NAMALWA (cell line): ENCODE results near the gene ADAMTS12.

ENCODE experiments used
- DNase-seq: peaks from one replicate; pipeline ENCODE4 v3.0.0-alpha.2; 2015; ENCODE audit warnings: low spot score

Gene ADAMTS12

DNA sequence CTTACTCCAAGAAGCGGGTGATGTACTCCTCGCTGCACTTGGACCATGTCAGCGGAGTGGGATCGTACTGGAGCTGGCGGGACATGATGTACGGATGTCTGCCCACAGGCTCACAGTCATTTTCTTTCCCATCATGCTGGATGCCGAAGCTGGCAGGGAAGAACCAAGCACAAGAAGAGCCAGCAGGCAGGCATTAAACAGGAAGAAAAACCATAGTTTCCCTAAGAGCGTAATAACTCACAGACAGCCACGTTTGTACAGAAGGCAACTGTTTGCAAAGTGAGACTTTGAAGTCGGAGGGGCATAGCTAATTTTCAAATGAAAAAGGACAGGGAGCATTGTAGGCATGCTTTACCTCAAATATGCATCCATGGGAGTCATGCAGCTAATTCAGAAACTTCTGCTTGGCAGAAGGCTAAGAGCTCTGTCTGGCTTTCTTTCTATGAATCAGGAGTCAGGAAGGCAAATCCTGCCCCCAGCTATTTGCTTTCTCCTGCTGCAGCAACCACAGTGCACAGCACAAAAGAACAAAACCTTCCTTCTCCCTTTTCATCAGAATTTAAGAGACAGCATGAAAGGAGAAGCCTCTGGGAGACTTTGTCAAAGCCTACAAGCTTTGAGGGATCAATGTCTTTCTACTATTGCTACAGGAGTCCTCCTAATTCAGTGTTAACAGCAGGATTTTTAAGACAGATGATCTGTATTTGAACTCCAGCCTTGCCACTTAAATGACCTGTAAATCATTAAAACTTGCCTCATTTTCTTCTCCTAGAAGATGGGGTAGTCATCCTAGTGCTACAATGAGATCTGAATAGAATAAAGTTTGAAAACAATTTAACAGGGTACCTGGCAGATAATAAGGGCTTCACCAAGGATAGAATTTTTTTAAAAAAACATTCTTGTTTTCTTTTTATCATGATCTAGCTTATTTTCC, 242.0 kb downstream of the ADAMTS12 start:
- DNase-seq, result no peak

GRCh38 chr5:33641744-33642505, 249.9 kb downstream of the ADAMTS12 start:
- DNase-seq, result no peak

GRCh38 chr5:33639474-33639873, 252.3 kb downstream of the ADAMTS12 start:
- no peak for DNase-seq

GRCh38 chr5:33637011-33637410, 254.8 kb downstream of the ADAMTS12 start:
- DNase-seq, result no peak

DNA sequence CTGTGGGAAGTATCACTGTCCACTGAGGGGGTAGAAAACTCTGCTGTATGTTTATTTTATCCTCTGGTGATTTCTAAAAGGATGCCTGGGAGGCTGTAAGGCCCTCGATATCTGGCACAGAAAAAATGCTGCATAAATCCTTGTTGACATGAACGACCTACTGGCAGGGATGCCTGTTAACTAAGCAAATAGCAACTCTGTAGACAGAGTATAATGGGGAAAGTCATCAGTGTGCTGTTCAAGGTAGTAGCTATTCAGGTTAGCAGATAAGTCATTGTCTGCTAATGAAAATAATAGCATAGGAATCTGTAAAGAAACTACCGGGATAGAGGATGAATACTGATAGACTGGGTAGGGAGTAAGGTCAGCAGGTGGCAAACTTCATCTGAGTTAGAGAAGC, 256.2 kb downstream of the ADAMTS12 start:
- no peak for DNase-seq

GRCh38 chr5:33633699-33634098, 258.1 kb downstream of the ADAMTS12 start:
- DNase-seq, result no peak

- no peak for DNase-seq
Measured at GRCh38 chr5:33631786-33632185, 260.0 kb downstream of the ADAMTS12 start.

DNA sequence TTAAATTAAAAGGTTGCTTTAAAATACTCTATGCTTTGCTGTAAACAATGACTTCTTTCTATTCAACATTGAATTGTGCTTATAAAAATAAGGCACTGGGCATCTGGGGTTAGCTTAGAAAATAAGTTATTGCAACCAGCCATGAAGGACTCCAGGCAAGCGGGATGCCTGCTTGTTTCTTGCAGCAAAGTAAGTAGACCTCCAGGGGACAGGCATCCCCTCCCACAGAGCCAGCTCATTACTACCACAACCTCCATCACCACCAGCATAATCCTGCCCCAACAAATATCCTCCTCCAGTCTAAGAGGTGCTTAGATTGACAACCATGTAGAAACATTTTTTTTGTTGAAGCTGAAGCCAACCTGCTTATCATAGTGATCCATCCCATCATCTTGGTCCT, 260.7 kb downstream of the ADAMTS12 start:
- no peak for DNase-seq

DNA sequence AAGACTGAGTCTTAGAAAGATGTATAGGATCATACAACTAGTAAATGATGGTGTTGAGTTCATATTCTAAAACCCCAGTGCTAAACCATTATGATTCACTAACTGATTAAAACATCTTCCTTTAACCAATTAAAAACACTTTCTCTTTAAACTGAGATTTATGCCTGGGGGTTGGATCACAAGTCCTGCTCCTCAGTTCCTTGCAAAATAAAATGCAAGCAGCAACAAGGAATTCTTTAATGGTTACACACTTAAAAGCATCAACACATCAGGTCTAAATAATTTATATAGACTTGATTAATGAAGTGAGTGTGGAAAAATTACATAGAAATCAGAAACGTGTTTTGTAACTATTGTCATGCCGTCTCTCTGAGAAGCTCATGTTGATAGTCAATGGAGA, 261.8 kb downstream of the ADAMTS12 start:
- no peak for DNase-seq

DNA sequence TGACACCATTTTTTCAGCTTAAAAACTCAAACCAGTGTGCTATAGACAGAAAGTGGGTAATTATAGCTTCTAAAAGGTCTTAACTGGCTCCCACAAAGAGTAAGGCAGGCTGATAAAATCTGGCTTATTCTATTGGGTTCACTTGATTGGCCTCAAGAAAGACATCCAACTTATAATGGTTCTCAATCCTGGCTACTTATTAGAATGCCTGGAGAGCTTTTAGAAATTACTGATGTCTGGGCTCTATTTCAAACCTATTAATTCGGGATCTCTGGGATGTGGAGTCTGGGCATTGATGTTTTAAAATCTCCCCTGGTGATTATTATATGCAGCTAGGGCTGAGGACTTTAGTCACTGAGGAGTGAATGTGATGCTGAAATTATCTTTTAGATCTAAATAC, 263.0 kb downstream of the ADAMTS12 start:
- DNase-seq, result no peak

- DNase-seq, result no peak
Measured at GRCh38 chr5:33621514-33621913, 270.3 kb downstream of the ADAMTS12 start.

- no peak for DNase-seq
Measured at GRCh38 chr5:33614039-33614438, 277.8 kb downstream of the ADAMTS12 start.

- DNase-seq, result no peak
Measured at GRCh38 chr5:33612386-33612785, 279.4 kb downstream of the ADAMTS12 start.

DNA sequence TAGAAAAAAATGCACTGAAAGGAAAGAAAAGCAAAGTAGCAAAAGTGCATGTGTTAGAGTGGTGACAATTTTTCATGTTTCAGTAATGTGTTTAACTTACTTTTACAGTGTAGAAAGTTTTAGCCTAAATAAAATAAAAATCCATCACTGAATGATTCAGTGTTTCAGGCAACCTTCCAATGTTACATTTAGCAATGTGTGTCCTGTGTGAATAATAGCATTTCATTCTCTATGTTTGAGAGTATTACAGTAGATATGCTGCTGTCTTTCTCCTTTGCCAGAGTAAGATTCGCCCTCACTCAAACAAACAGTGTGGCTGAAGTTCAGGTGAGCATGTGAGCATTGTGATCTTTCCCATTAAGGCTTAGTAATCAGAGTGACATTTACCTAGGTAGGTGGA, 279.9 kb downstream of the ADAMTS12 start:
- DNase-seq, result no peak

DNA sequence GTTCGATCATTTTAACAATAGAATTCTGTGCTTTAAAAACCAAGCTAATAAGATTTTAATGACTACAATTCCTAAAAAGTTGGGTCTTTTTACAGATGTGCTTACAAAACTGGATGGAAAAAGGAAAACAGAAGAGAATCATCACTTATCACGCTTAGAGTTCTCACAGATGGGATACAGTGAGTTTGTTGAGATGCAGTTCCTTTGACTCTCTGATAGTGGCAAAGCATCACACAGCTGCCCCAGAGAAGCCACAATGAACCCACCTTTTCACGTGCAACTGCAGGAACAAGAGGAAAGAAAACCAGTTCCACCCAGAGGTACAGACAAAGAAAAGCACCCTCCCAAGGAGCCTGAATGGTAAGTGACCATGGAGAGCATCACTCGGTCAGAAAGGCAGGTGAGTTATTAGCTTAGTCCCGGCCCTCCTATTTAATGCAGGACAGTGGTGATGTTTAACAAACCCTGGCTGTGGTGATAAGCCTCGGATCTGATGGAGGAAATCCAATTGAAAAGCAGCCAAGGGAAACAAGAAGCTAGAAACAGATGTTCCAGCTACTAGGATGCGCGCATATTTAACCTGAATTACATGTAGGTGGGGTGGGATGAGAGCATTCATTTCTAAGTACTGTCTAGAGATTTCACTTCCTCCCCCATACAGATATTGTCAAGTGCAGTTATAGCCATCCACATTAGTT, 283.3 kb downstream of the ADAMTS12 start:
- no peak for DNase-seq

- no peak for DNase-seq
Measured at GRCh38 chr5:33604503-33604902, 287.3 kb downstream of the ADAMTS12 start.

DNA sequence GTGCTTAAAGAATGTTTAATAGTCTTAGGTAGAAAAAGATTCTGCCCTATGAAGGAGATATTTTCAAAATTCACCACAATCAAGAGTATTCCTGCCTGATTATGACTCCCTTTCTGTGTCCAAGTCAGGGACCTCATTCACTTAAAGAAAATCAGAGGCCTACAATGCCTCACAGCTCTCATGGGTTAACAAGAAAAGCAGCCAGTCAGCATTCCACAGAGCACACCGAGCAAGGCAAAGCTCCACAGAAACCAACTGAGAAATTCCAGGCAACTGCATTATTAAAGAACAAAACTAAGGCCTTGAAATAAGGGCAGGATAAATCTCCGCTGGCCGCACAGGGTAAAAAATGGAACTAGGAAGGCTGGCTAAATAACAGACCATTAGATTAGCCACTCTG, 289.9 kb downstream of the ADAMTS12 start:
- no peak for DNase-seq

DNA sequence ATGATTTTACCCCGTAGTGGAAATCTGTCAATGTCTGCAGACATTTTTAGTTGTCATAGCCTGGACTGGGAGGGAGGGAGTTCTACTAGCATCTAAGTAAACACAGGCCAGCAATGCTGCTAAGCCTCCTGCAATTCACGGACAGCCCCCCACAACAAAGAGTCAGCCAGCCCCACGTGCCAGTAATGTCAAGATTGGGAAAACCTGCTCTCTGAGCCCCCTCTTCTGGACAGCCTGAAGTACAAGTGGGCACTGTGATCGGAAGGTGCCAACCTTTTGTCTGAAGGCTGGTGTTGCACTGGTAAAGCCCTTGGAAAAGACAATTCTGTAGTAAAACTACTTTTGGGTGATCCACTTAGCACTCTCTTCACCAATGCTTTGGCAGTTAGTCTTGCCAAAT, 296.5 kb downstream of the ADAMTS12 start:
- DNase-seq, result no peak

DNA sequence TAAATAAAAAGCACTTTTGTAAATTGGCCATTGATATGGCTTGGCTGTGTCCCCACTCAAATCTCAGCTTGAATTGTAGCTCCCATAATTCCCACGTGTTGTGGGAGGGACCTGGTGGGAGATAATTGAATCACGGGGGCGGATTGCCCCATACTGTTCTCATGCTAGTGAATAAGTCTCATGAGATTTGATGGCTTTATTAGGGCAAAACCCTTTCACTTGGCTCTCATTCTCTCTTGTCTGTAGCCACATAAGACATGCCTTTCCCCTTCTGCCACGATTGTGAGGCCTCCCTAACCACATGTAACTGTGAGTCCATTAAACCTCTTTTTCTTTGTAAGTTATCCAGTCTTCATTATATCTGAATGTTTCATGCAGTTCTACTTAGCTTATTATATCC, 297.8 kb downstream of the ADAMTS12 start:
- DNase-seq, result no peak

DNA sequence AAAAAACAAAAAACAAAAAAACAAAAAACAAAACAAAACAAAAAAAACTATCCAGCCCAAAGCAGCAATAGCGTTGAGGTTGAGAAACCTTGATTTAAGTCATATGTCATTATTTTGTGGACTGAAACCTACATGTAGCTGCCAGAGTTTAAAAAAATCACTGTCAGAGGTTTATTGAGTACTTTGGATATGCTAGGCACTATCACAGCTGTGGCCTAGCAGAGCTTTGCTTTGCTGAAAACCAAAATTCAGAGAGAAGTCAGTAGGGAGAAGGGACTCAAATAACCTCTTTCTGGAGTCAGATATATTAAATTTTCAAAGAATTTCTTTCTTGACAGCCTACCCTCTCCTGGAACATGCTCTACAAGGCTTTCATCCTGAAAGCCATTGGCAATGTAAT, 299.5 kb downstream of the ADAMTS12 start:
- DNase-seq, result no peak

DNA sequence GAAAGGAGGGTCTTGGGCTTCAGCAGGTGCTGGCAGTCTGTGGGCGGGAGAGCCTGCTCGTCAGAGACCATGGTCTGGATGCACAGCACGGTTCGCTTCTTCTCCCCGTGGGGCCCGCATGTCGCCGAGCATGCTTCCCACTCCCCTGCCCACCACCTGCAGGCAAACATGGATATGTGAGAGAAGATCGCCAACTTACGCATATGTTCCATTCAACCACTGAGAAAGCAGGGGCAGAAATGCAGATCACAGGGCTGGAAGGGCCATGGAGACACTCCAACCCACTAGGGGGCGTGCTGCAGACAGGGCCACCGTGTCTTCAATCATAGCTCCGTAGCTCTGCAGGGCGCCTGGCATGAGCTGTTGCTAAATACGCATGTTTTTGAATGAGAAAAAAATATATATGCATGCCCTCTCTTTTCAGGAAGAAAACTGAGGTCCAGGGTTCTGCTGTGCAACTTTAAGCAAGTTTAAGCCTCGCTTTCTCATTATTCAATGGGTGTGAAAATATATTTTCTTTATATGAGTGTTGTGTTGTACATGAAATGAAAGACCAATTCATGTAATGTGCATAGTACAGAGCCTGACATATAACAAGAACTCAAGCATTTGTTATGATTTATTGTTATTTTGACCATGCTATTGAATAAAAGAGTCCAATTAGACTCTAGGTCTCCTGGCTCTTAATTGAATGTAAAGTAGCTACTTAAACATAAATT, 303.0 kb downstream of the ADAMTS12 start:
- peak; percentile 60 for DNase-seq

- no peak for DNase-seq
Measured at GRCh38 chr5:33583332-33583731, 308.5 kb downstream of the ADAMTS12 start.
